ENCODE data around the gene AKT3. TPM values are rescaled to one million over a fixed set of nuclear protein-coding genes. Genes with fewer than 3 reads are reported as not detected.
"Not testable (repeated sequence)": the region's sequence is repeated elsewhere in the genome, so short reads cannot be mapped to it uniquely, and the experiment has no call there.

Gene AKT3
- total and polyA plus RNA-seq, 4 donors, result 7.1 to 53.1 (median 23.8) TPM

- ATAC-seq (ENCODE audit: insufficient read depth, low FRiP score) (no peak), DNase-seq (no peak)
- Histone ChIP-seq H3K9me3 (ENCODE audit: control insufficient read depth in 4 of 4, insufficient read depth in 3 of 4, low read length in 3 of 4) (peaks cover 0 to 2% (median 0%) of the 10 kb centered on the region in 4 donors), H3K27ac (ENCODE audit: low read depth in 1 of 2, low read length in 1 of 2) (no peak overlapping the region), H3K4me1 (ENCODE audit: control insufficient read depth in 5 of 5, insufficient read depth in 5 of 5, low read length in 5 of 5) (no peaks in the 10 kb centered on the region), H3K36me3 (ENCODE audit: control insufficient read depth in 4 of 4, insufficient read depth in 4 of 4, low read length in 4 of 4) (peaks cover 0 to 3% (median 1%) of the 10 kb centered on the region in 4 donors), H3K4me3 (no peak overlapping the region), H3K27me3 (ENCODE audit: control insufficient read depth in 3 of 3, insufficient read depth in 3 of 3, low read length in 2 of 3) (no peaks in the 10 kb centered on the region), H3K9ac (ENCODE audit: insufficient read depth in 1 of 2, low read length in 2 of 2) (no peak overlapping the region)
- WGBS, 2 donors, result 94 to 96% methylated on average over 4 of the region's 4 CpGs
- TF ChIP-seq, protein P1, sequence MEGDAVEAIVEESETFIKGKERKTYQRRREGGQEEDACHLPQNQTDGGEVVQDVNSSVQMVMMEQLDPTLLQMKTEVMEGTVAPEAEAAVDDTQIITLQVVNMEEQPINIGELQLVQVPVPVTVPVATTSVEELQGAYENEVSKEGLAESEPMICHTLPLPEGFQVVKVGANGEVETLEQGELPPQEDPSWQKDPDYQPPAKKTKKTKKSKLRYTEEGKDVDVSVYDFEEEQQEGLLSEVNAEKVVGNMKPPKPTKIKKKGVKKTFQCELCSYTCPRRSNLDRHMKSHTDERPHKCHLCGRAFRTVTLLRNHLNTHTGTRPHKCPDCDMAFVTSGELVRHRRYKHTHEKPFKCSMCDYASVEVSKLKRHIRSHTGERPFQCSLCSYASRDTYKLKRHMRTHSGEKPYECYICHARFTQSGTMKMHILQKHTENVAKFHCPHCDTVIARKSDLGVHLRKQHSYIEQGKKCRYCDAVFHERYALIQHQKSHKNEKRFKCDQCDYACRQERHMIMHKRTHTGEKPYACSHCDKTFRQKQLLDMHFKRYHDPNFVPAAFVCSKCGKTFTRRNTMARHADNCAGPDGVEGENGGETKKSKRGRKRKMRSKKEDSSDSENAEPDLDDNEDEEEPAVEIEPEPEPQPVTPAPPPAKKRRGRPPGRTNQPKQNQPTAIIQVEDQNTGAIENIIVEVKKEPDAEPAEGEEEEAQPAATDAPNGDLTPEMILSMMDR (IDR thresholded peaks at IDR 0.05; ENCODE audit: control extremely low read depth, extremely low read depth), result no peak
Measured at GRCh38 chr1:243834130-243834529, 15.9 kb downstream of the AKT3 start.

- H3K4me1 ChIP-seq (ENCODE audit: control insufficient read depth in 5 of 5, insufficient read depth in 5 of 5, low read length in 5 of 5), result no peaks in the 10 kb centered on the region
- peaks cover 0 to 5% (median 0%) of the 10 kb centered on the region in 4 donors for H3K36me3 ChIP-seq (ENCODE audit: control insufficient read depth in 4 of 4, insufficient read depth in 4 of 4, low read length in 4 of 4)
- ATAC-seq (ENCODE audit: insufficient read depth, low FRiP score) (no peak), DNase-seq (no peak)
- no peak overlapping the region for H3K27ac ChIP-seq (ENCODE audit: low read depth in 1 of 2, low read length in 1 of 2)
- no peak overlapping the region for H3K9ac ChIP-seq (ENCODE audit: insufficient read depth in 1 of 2, low read length in 2 of 2)
- TF ChIP-seq, protein P1 (IDR thresholded peaks at IDR 0.05; ENCODE audit: control extremely low read depth, extremely low read depth), result no peak
- H3K9me3 ChIP-seq (ENCODE audit: control insufficient read depth in 4 of 4, insufficient read depth in 3 of 4, low read length in 3 of 4), result peaks cover 0 to 2% (median 0%) of the 10 kb centered on the region in 4 donors
- H3K4me3 ChIP-seq, result no peak overlapping the region
- WGBS, 2 donors, result 89 to 91% methylated on average over 3 of the region's 3 CpGs
- H3K27me3 ChIP-seq (ENCODE audit: control insufficient read depth in 3 of 3, insufficient read depth in 3 of 3, low read length in 2 of 3), result no peaks in the 10 kb centered on the region
Measured at GRCh38 chr1:243831463-243831862, 18.6 kb downstream of the AKT3 start.

- DNase-seq (no peak), ATAC-seq (ENCODE audit: insufficient read depth, low FRiP score) (no peak)
- no peak overlapping the region for H3K9ac ChIP-seq (ENCODE audit: insufficient read depth in 1 of 2, low read length in 2 of 2)
- TF ChIP-seq, protein P1 (IDR thresholded peaks at IDR 0.05; ENCODE audit: control extremely low read depth, extremely low read depth), result no peak
- H3K4me3 ChIP-seq, result no peak overlapping the region
- no peaks in the 10 kb centered on the region for H3K27me3 ChIP-seq (ENCODE audit: control insufficient read depth in 3 of 3, insufficient read depth in 3 of 3, low read length in 2 of 3)
- H3K36me3 ChIP-seq (ENCODE audit: control insufficient read depth in 4 of 4, insufficient read depth in 4 of 4, low read length in 4 of 4), result peaks cover 0 to 3% (median 0%) of the 10 kb centered on the region in 4 donors
- no peak overlapping the region for H3K27ac ChIP-seq (ENCODE audit: low read depth in 1 of 2, low read length in 1 of 2)
- peaks cover 0 to 3% (median 0%) of the 10 kb centered on the region in 4 donors for H3K9me3 ChIP-seq (ENCODE audit: control insufficient read depth in 4 of 4, insufficient read depth in 3 of 4, low read length in 3 of 4)
- H3K4me1 ChIP-seq (ENCODE audit: control insufficient read depth in 5 of 5, insufficient read depth in 5 of 5, low read length in 5 of 5), result no peaks in the 10 kb centered on the region
Measured at GRCh38 chr1:243827206-243827605, 22.8 kb downstream of the AKT3 start.

- H3K36me3 ChIP-seq (ENCODE audit: control insufficient read depth in 4 of 4, insufficient read depth in 4 of 4, low read length in 4 of 4); H3K27me3 ChIP-seq (ENCODE audit: control insufficient read depth in 3 of 3, insufficient read depth in 3 of 3, low read length in 2 of 3); H3K9ac ChIP-seq (ENCODE audit: insufficient read depth in 1 of 2, low read length in 2 of 2); H3K27ac ChIP-seq (ENCODE audit: low read depth in 1 of 2, low read length in 1 of 2); H3K4me1 ChIP-seq (ENCODE audit: control insufficient read depth in 5 of 5, insufficient read depth in 5 of 5, low read length in 5 of 5); ATAC-seq (ENCODE audit: insufficient read depth, low FRiP score); DNase-seq; H3K4me3 ChIP-seq: not testable (repeated sequence)
- H3K9me3 ChIP-seq (ENCODE audit: control insufficient read depth in 4 of 4, insufficient read depth in 3 of 4, low read length in 3 of 4), result peaks cover 0 to 14% (median 7%) of the 10 kb centered on the region in 4 donors
- WGBS, 2 donors, result 77 to 95% methylated on average over 1 of the region's 1 CpG
Measured at GRCh38 chr1:243824907-243825306, 25.1 kb downstream of the AKT3 start.
